ENCODE measurements around the gene VAC14. TPM values are rescaled to one million over a fixed set of nuclear protein-coding genes. Genes with fewer than 3 reads are reported as not detected.

Gene VAC14
- total RNA-seq, 1 experiment from 2014 or later = 49.9 TPM

DNA sequence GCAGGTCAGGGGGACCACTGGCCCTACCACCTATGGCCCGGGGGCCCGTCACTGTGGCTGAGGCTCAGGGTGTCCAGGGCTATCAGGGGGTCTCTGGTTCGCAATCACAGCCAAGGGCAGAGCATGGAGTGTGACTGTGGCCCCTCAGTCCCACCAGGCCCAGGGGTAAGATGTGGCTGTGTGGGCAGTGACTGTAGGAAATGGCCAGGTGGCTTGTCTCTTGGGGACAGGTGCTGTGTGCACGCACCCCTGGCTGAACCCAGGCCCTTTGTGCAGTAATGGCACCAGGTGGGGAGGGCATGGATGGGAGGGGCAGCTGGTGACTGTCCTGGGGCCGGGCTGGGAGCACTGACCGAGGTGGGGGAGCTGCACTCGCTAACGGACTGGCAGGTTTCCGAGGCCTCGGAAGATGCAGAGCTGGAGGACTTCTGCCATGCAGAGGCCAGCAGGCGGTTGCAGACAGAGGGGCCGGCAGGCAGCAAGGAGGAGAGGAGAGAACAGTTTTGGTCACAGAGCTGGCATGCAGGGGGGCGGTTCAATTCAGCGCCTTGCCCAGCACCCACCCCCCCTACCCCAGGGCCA, 135.8 kb downstream of the VAC14 start:
- TF ChIP-seq, protein P1, sequence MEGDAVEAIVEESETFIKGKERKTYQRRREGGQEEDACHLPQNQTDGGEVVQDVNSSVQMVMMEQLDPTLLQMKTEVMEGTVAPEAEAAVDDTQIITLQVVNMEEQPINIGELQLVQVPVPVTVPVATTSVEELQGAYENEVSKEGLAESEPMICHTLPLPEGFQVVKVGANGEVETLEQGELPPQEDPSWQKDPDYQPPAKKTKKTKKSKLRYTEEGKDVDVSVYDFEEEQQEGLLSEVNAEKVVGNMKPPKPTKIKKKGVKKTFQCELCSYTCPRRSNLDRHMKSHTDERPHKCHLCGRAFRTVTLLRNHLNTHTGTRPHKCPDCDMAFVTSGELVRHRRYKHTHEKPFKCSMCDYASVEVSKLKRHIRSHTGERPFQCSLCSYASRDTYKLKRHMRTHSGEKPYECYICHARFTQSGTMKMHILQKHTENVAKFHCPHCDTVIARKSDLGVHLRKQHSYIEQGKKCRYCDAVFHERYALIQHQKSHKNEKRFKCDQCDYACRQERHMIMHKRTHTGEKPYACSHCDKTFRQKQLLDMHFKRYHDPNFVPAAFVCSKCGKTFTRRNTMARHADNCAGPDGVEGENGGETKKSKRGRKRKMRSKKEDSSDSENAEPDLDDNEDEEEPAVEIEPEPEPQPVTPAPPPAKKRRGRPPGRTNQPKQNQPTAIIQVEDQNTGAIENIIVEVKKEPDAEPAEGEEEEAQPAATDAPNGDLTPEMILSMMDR (conservative IDR thresholded peaks at IDR 0.05) = no peak
- peaks cover 4 to 16% of the 10 kb centered on the region in 2 experiments; a peak in 3 of 4 replicates for H3K4me1 Mint-ChIP-seq
- no peak overlapping the region for H4K5ac ChIP-seq (ENCODE audit: insufficient read length, low read depth, low read length)
- H3K9me3 ChIP-seq (ENCODE audit: control insufficient read depth, low read depth, low read length) = no peaks in the 10 kb centered on the region
- no peak overlapping the region for H2BK20ac ChIP-seq (ENCODE audit: low read depth, low read length, poor library complexity, severe bottlenecking)
- H3K4ac ChIP-seq (ENCODE audit: low read depth, low read length) = no peak overlapping the region
- H2AFZ ChIP-seq (ENCODE audit: low read length) = no peak overlapping the region
- H4K20me1 ChIP-seq (ENCODE audit: control insufficient read depth, insufficient read depth, insufficient read length) = no peaks in the 10 kb centered on the region
- H3K18ac ChIP-seq (ENCODE audit: insufficient read length, low read depth, low read length) = no peak overlapping the region
- H3K4me3 Mint-ChIP-seq = no peak overlapping the region
- no CpG with 5 or more reads among the region's 14 CpGs for WGBS (ENCODE audit: extremely low coverage, insufficient read length, low lambda C conversion rate)
- H3K36me3 Mint-ChIP-seq (ENCODE audit: insufficient read depth in 1 of 3, low read depth in 3 of 3) = peaks cover 41 to 59% (median 49%) of the 10 kb centered on the region in 3 experiments
- no peaks in the 10 kb centered on the region for H3K79me1 ChIP-seq (ENCODE audit: insufficient read depth, low read depth, low read length, poor library complexity, severe bottlenecking)
- no peak overlapping the region for H3K23ac ChIP-seq (ENCODE audit: insufficient read length, low read depth, low read length)
- H3K9me3 Mint-ChIP-seq = peaks cover 9 to 13% of the 10 kb centered on the region in 2 experiments
- peaks cover 3% of the 10 kb centered on the region; the same call in 1 of the 2 replicates for H3K4me1 ChIP-seq (ENCODE audit: insufficient read depth, low read length)
- H3K9ac ChIP-seq (ENCODE audit: extremely low read depth, insufficient read length, low read length) = no peak overlapping the region
- DNase-seq = no peak
- H3K56ac ChIP-seq (ENCODE audit: insufficient read length, low read depth, low read length) = no peak overlapping the region
- H3K4me2 ChIP-seq (ENCODE audit: insufficient read depth, insufficient read length, low read length) = no peak overlapping the region
- H3K27ac Mint-ChIP-seq = no peak overlapping the region
- H3K79me2 ChIP-seq (ENCODE audit: insufficient read depth, low read length) = no peaks in the 10 kb centered on the region
- H3T11ph ChIP-seq (ENCODE audit: low read length) = no peak overlapping the region
- no peak overlapping the region for H4K91ac ChIP-seq (ENCODE audit: insufficient read length, low read depth, low read length)
- no peak overlapping the region for H2AK5ac ChIP-seq (ENCODE audit: insufficient read length, low read length)
- no peak overlapping the region for H2BK15ac ChIP-seq (ENCODE audit: low read depth, low read length)
- H3K14ac ChIP-seq (ENCODE audit: insufficient read depth, low read length) = no peak overlapping the region
- no peak overlapping the region for H2BK5ac ChIP-seq (ENCODE audit: insufficient read length, low read length)
- H2BK120ac ChIP-seq (ENCODE audit: low read depth, low read length, poor library complexity, severe bottlenecking) = no peak overlapping the region
- H2BK12ac ChIP-seq (ENCODE audit: insufficient read length, low read depth, low read length) = no peak overlapping the region
- H3K27me3 ChIP-seq (ENCODE audit: insufficient read depth, low read length) = no peaks in the 10 kb centered on the region
- no peaks in the 10 kb centered on the region for H3K27me3 Mint-ChIP-seq (ENCODE audit: low read depth)
- no peaks in the 10 kb centered on the region for H3K23me2 ChIP-seq (ENCODE audit: insufficient read length, low read depth, low read length, poor library complexity, severe bottlenecking)
- H4K8ac ChIP-seq (replicated peaks; ENCODE audit: insufficient read length, low read depth, low read length) = no peak overlapping the region
- no peak overlapping the region for H3K27ac ChIP-seq (ENCODE audit: insufficient read length, low read depth, low read length)
